ENCODE measurements around the gene TAF9B.

DNA sequence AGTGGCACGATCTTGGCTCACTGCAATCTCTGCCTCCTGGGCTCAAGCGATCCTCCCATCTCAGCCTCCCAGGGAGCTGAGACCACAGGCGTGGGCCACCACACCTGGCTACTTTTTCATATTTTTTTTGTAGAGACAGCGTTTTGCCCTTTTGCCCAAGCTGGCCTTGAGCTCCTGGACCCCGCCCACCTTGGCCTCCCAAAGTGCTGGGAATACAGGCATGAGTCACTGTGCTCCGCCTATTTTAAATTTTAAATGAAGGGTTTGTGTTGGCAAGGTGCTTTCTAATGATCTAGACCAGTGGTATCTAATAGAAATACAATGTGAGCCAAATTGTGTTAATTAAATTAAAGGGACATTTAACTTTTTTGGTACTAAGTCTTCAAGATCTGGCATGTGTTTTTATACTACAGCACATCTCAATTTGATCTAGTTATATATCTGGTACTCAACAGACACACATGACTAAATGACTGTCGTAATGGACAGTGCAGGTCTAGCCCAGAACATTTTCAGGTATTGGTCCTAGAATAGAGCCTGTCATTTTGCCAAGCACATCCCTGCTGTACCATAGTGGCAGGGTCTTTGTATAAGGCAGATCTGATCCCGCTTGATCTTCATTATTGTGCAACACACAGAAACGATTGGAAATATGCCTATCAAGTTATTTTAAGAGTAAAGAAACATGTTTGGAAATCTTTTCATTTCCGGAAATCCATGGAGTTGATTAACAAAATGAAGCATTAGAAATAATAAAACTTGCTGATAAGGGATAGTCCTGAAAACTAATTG is 28.1 kb downstream of the TAF9B start:
- no peak for TF ChIP-seq CTCF (IDR thresholded peaks at IDR 0.05)
- TF ChIP-seq FOXJ3 (CRISPR knock-in tag; IDR thresholded peaks at IDR 0.05; ENCODE audit: borderline replicate concordance): no peak
- TF ChIP-seq, protein P1, sequence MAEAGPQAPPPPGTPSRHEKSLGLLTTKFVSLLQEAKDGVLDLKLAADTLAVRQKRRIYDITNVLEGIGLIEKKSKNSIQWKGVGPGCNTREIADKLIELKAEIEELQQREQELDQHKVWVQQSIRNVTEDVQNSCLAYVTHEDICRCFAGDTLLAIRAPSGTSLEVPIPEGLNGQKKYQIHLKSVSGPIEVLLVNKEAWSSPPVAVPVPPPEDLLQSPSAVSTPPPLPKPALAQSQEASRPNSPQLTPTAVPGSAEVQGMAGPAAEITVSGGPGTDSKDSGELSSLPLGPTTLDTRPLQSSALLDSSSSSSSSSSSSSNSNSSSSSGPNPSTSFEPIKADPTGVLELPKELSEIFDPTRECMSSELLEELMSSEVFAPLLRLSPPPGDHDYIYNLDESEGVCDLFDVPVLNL (CRISPR knock-in tag; IDR thresholded peaks at IDR 0.05; ENCODE audit: borderline replicate concordance, low read depth): no peak
- TF ChIP-seq ZBTB43 (CRISPR knock-in tag; IDR thresholded peaks at IDR 0.05): no peak
- TF ChIP-seq, protein P2, sequence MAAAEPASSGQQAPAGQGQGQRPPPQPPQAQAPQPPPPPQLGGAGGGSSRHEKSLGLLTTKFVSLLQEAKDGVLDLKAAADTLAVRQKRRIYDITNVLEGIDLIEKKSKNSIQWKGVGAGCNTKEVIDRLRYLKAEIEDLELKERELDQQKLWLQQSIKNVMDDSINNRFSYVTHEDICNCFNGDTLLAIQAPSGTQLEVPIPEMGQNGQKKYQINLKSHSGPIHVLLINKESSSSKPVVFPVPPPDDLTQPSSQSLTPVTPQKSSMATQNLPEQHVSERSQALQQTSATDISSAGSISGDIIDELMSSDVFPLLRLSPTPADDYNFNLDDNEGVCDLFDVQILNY (CRISPR knock-in tag; IDR thresholded peaks at IDR 0.05): no peak
- TF ChIP-seq NFE2L1 (CRISPR knock-in tag; IDR thresholded peaks at IDR 0.05): no peak
- no peak for TF ChIP-seq FOXK1 (CRISPR knock-in tag; IDR thresholded peaks at IDR 0.05)
- TF ChIP-seq NR2C2 (CRISPR knock-in tag; IDR thresholded peaks at IDR 0.05): no peak
- TF ChIP-seq HMGA2 (CRISPR knock-in tag; IDR thresholded peaks at IDR 0.05): no peak

Data from WTC11 (cell line).